KMS-11 (cell line): Measurements from ENCODE around the gene PDCD7.

Experiments used
- H2AFZ ChIP-seq: fragments of 200-600 bp; sonication (generic); 2 replicates; pipeline ENCODE4 v1.6.1; 2016; ENCODE audit warnings: antibody characterized with exemption, mixed run types, low read depth
- H3K27ac ChIP-seq: fragments of 200-600 bp; sonication (generic); 2 replicates; pipeline ENCODE4 v1.6.1; 2016; ENCODE audit warnings: mild to moderate bottlenecking, mixed run types
- H3K27me3 ChIP-seq: fragments of 200-600 bp; sonication (generic); 2 replicates; pipeline ENCODE4 v1.6.1; 2017; ENCODE audit warnings: mild to moderate bottlenecking, low read depth, mixed run types, moderate library complexity; ENCODE audit not compliant: insufficient read depth
- H3K36me3 ChIP-seq: fragments of 200-600 bp; sonication (generic); 2 replicates; pipeline ENCODE4 v1.6.1; 2017; ENCODE audit warnings: mild to moderate bottlenecking, mixed run types; ENCODE audit not compliant: insufficient read depth
- H3K4me1 ChIP-seq: fragments of 200-600 bp; sonication (generic); 2 replicates; pipeline ENCODE4 v1.6.1; 2016; ENCODE audit warnings: mild to moderate bottlenecking, low read depth, mixed run types; ENCODE audit not compliant: poor library complexity, severe bottlenecking
- H3K4me2 ChIP-seq: fragments of 200-600 bp; sonication (generic); 2 replicates; pipeline ENCODE4 v1.7.0; 2016; ENCODE audit warnings: mild to moderate bottlenecking, mixed run types
- H3K4me3 ChIP-seq: fragments of 200-600 bp; sonication (generic); IDR thresholded peaks from 2 replicates; pipeline ENCODE4 v1.6.1; 2017; ENCODE audit warnings: low read depth, low read length, mixed read lengths; ENCODE audit not compliant: insufficient read depth
- H3K79me2 ChIP-seq: fragments of 200-600 bp; sonication (generic); 2 replicates; pipeline ENCODE4 v1.6.1; 2016; ENCODE audit warnings: low read depth, mixed run types; ENCODE audit not compliant: insufficient read depth
- H3K9ac ChIP-seq: fragments of 200-600 bp; sonication (generic); 2 replicates; pipeline ENCODE4 v1.6.1; 2016; ENCODE audit warnings: mild to moderate bottlenecking, mixed run types
- H4K20me1 ChIP-seq: fragments of 200-600 bp; sonication (generic); 2 replicates; pipeline ENCODE4 v1.6.1; 2016; ENCODE audit warnings: mild to moderate bottlenecking, mixed run types; ENCODE audit not compliant: insufficient read depth
- CTCF ChIP-seq: fragments of 200-600 bp; sonication (generic); conservative IDR thresholded peaks from 2 replicates; pipeline ENCODE4 v1.6.1; 2017; ENCODE audit warnings: low read depth, mild to moderate bottlenecking, antibody characterized with exemption, low read length, moderate library complexity, mixed read lengths

The PDCD7 gene

GRCh38 chr15:65087873-65088642 is 45.5 kb downstream of the PDCD7 start:
- Histone ChIP-seq H3K4me1 (no peaks in the 10 kb centered on the region), H2AFZ (no peak overlapping the region), H4K20me1 (no peaks in the 10 kb centered on the region), H3K79me2 (no peaks in the 10 kb centered on the region), H3K4me3 (no peak overlapping the region), H3K27me3 (no peaks in the 10 kb centered on the region), H3K27ac (no peak overlapping the region), H3K9ac (no peak overlapping the region), H3K4me2 (no peak overlapping the region), H3K36me3 (no peaks in the 10 kb centered on the region)
- no peak for TF ChIP-seq CTCF

GRCh38 chr15:65087411-65087810 is 46.2 kb downstream of the PDCD7 start:
- H2AFZ ChIP-seq = no peak overlapping the region
- H3K36me3 ChIP-seq = no peaks in the 10 kb centered on the region
- no peak overlapping the region for H3K4me3 ChIP-seq
- no peaks in the 10 kb centered on the region for H3K79me2 ChIP-seq
- no peaks in the 10 kb centered on the region for H3K4me1 ChIP-seq
- no peak overlapping the region for H3K27ac ChIP-seq
- H3K27me3 ChIP-seq = no peaks in the 10 kb centered on the region
- no peak overlapping the region for H3K9ac ChIP-seq
- no peak for TF ChIP-seq CTCF
- H4K20me1 ChIP-seq = no peaks in the 10 kb centered on the region
- H3K4me2 ChIP-seq = no peak overlapping the region

- TF ChIP-seq CTCF = no peak; the same call in 1 of the 2 replicates
- no peaks in the 10 kb centered on the region for H3K36me3 ChIP-seq
- H3K79me2 ChIP-seq = no peaks in the 10 kb centered on the region
- no peaks in the 10 kb centered on the region for H4K20me1 ChIP-seq
- no peak overlapping the region for H3K4me2 ChIP-seq
- H2AFZ ChIP-seq = no peak overlapping the region
- H3K27ac ChIP-seq = no peak overlapping the region
- no peaks in the 10 kb centered on the region for H3K4me1 ChIP-seq
- H3K4me3 ChIP-seq = no peak overlapping the region
- H3K27me3 ChIP-seq = no peaks in the 10 kb centered on the region; the same call in 1 of the 2 replicates
- H3K9ac ChIP-seq = no peak overlapping the region
These were observed 46.9 kb downstream of the PDCD7 start for GRCh38 chr15:65086680-65087111.

- H3K27ac ChIP-seq = no peak overlapping the region
- no peak for TF ChIP-seq CTCF
These were observed 47.5 kb downstream of the PDCD7 start for GRCh38 chr15:65085990-65086679.

More at GRCh38 chr15:65085990-65086679, 47.5 kb downstream of the PDCD7 start:
- no peaks in the 10 kb centered on the region for H4K20me1 ChIP-seq
- no peak overlapping the region for H3K9ac ChIP-seq
- no peaks in the 10 kb centered on the region; the same call in 1 of the 2 replicates for H3K27me3 ChIP-seq
- H3K4me3 ChIP-seq = no peak overlapping the region
- H3K79me2 ChIP-seq = no peaks in the 10 kb centered on the region
- H2AFZ ChIP-seq = no peak overlapping the region
- no peaks in the 10 kb centered on the region for H3K4me1 ChIP-seq
- no peak overlapping the region for H3K4me2 ChIP-seq
- H3K36me3 ChIP-seq = no peaks in the 10 kb centered on the region
